ENCODE data around the gene PSMD1. TPM values are rescaled to one million over a fixed set of nuclear protein-coding genes. Genes with fewer than 3 reads are reported as not detected.

Gene PSMD1
- total and polyA plus RNA-seq, 2 donors (not counting 3 experiments of a cell fraction or from before 2014, with no cell fraction given), result 163 to 209 TPM

GRCh38 chr2:231117148-231117547, 60.5 kb downstream of the PSMD1 start:
- H3K36me3 ChIP-seq (ENCODE audit: control insufficient read depth in 2 of 2, extremely low read depth in 1 of 2, insufficient read depth in 2 of 2, low read length in 2 of 2), result peaks cover 3 to 5% of the 10 kb centered on the region in 2 experiments
- ChIA-PET POLR2A (no interaction called here), CTCF (interaction anchor here (0.9 kb wide), 1 partner anchor 13 kb away, joined by 3 read pairs; no protein-coding TSS in a partner anchor)
- FAIRE-seq (no peak), DNase-seq (ENCODE audit: low read depth, low spot score) (no peak)
- TF ChIP-seq MAX (IDR thresholded peaks at IDR 0.05; ENCODE audit: insufficient read depth, insufficient read length) (no peak), FOS (IDR thresholded peaks at IDR 0.05; ENCODE audit: borderline replicate concordance, insufficient read depth, low read length) (no peak), GATA2 (IDR thresholded peaks at IDR 0.05; ENCODE audit: insufficient read depth, insufficient read length, low read depth, low read length) (no peak), CTCF (IDR thresholded peaks at IDR 0.05; ENCODE audit: extremely low read depth in 1 of 2, insufficient read depth in 1 of 2, low read depth in 1 of 2, low read length in 2 of 2) (no peak), MYC (IDR thresholded peaks at IDR 0.05; ENCODE audit: low read depth, low read length) (no peak), EZH2 (IDR thresholded peaks at IDR 0.05; ENCODE audit: borderline replicate concordance, low read depth, low read length, severe bottlenecking) (no peak), JUN (IDR thresholded peaks at IDR 0.05; ENCODE audit: borderline replicate concordance, insufficient read depth, insufficient read length, low read depth) (no peak), POLR2A (IDR thresholded peaks at IDR 0.05; ENCODE audit: low read depth, low read length) (no peak), POLR2AphosphoS5 (IDR thresholded peaks at IDR 0.05; ENCODE audit: insufficient read depth, low read depth, low read length) (no peak)
- H3K4me3 ChIP-seq (replicated peaks in 1 of 3; ENCODE audit: insufficient read depth in 1 of 3, low read depth in 1 of 3, low read length in 3 of 3), result no peak overlapping the region
- no peaks in the 10 kb centered on the region for H3K9me3 ChIP-seq (replicated peaks; ENCODE audit: control insufficient read depth, insufficient read depth, low read length)
- H3K4me1 ChIP-seq (ENCODE audit: control insufficient read depth, extremely low read depth, insufficient read depth, low read length), result peaks cover 12% of the 10 kb centered on the region
- no peaks in the 10 kb centered on the region for H3K27me3 ChIP-seq (ENCODE audit: control insufficient read depth in 2 of 2, insufficient read depth in 2 of 2, low read length in 2 of 2)
- dilution Hi-C loops (cut with MboI; ENCODE audit: extremely low pct_ligation_motif_present, low sequenced_read_pairs) (no loop called here), intact Hi-C loops (cut with micrococcal nuclease) (no loop called here)
- no TSS peak for BruUV-seq (replicated peaks)
- H2AFZ ChIP-seq (ENCODE audit: low read depth, low read length), result no peak overlapping the region
- no peaks in the 10 kb centered on the region for H4K20me1 ChIP-seq (replicated peaks; ENCODE audit: control insufficient read depth, extremely low read depth, insufficient read depth, low read length)
- H3K4me2 ChIP-seq (ENCODE audit: insufficient read depth, low read length), result no peak overlapping the region
- H3K9ac ChIP-seq (replicated peaks; ENCODE audit: extremely low read depth, insufficient read depth, low read length), result no peak overlapping the region
- H3K9me1 ChIP-seq (replicated peaks; ENCODE audit: control insufficient read depth, extremely low read depth, insufficient read depth, low read length), result no peaks in the 10 kb centered on the region
- no peak overlapping the region for H3K27ac ChIP-seq (ENCODE audit: insufficient read depth, low read depth, low read length)
- H3K79me2 ChIP-seq (ENCODE audit: control insufficient read depth, insufficient read depth, low read length), result peaks cover 7% of the 10 kb centered on the region
